Upper lobe of right lung (tissue), 1 donor: Measurements from ENCODE around the gene ACCSL. TPM values are rescaled to one million over a fixed set of nuclear protein-coding genes. Genes with fewer than 3 reads are reported as not detected.

ENCODE experiments used
- ATAC-seq: fragments of 200-7000 bp; cut with Tn5 transposase; one replicate; pipeline ENCODE4 v1.9.1; 2020; ENCODE audit warnings: mild to moderate bottlenecking, moderate library complexity
- DNase-seq: peaks from one replicate; pipeline ENCODE4 v3.0.0-alpha.2; 2020
- H3K27ac ChIP-seq: fragments of 200-600 bp; one replicate; pipeline ENCODE4 v1.8.0; 2022
- H3K27me3 ChIP-seq: fragments of 200-600 bp; one replicate; pipeline ENCODE4 v1.8.0; 2022; ENCODE audit warnings: mild to moderate bottlenecking
- H3K36me3 ChIP-seq: fragments of 200-600 bp; one replicate; pipeline ENCODE4 v1.8.0; 2022
- H3K4me1 ChIP-seq: fragments of 200-600 bp; one replicate; pipeline ENCODE4 v1.8.0; 2022
- H3K4me3 ChIP-seq: fragments of 200-600 bp; one replicate; pipeline ENCODE4 v1.8.0; 2022; ENCODE audit warnings: mild to moderate bottlenecking
- H3K9me3 ChIP-seq: fragments of 200-600 bp; one replicate; pipeline ENCODE4 v1.8.0; 2022
- CTCF ChIP-seq: fragments of 200-600 bp; IDR thresholded peaks from one replicate; pipeline ENCODE4 v1.8.0; 2022; ENCODE audit warnings: antibody characterized with exemption
- intact Hi-C: fragments of 100-400 bp; cut with DNase I; formaldehyde crosslinking; loops from one replicate; pipeline ENCODE4 v1.11.0; 2022
- total RNA-seq: library from RNA; stranded (reverse); fragmentation: NEBNext Ultra II Directional; extraction: Animal tissue kit (Norgen Biotek cat#: 25700); gene quantifications from one replicate; pipeline ENCODE4 v1.2.1, GENCODE V29; 2021
- donor health status: DM: no; HTN: yes; CAD: no; lungs with severe emphysema.

ACCSL gene
- total RNA-seq, 1 donor from 2014 or later: not detected

GRCh38 chr11:44043157-44043556, 4.6 kb upstream of the ACCSL start:
- ATAC-seq (no peak), DNase-seq (no peak)
- Histone ChIP-seq H3K9me3 (no peaks in the 10 kb centered on the region), H3K4me1 (no peaks in the 10 kb centered on the region), H3K27me3 (no peaks in the 10 kb centered on the region), H3K4me3 (no peak overlapping the region), H3K27ac (no peak overlapping the region), H3K36me3 (no peaks in the 10 kb centered on the region)
- intact Hi-C loops: no loop called here
- no peak for TF ChIP-seq CTCF

GRCh38 chr11:44046182-44046581, 1.6 kb upstream of the ACCSL start:
- H3K4me3 ChIP-seq: no peak overlapping the region
- no peak for ATAC-seq
- no peak overlapping the region for H3K27ac ChIP-seq
- no peak for DNase-seq
- H3K9me3 ChIP-seq: no peaks in the 10 kb centered on the region
- intact Hi-C loops: no loop called here
- H3K27me3 ChIP-seq: no peaks in the 10 kb centered on the region
- no peak for TF ChIP-seq CTCF
- H3K4me1 ChIP-seq: no peaks in the 10 kb centered on the region
- H3K36me3 ChIP-seq: no peaks in the 10 kb centered on the region

GRCh38 chr11:44047298-44047697, 483 bp upstream of the ACCSL start:
- ATAC-seq: no peak
- intact Hi-C loops: no loop called here
- H3K27ac ChIP-seq: no peak overlapping the region

GRCh38 chr11:44049832-44050231, 2.1 kb downstream of the ACCSL start:
- Histone ChIP-seq H3K27me3 (no peaks in the 10 kb centered on the region), H3K4me3 (no peak overlapping the region), H3K36me3 (no peaks in the 10 kb centered on the region), H3K27ac (no peak overlapping the region), H3K4me1 (no peaks in the 10 kb centered on the region), H3K9me3 (no peaks in the 10 kb centered on the region)
- intact Hi-C loops: no loop called here
- ATAC-seq (no peak), DNase-seq (no peak)
- no peak for TF ChIP-seq CTCF

More at GRCh38 chr11:44047298-44047697, 483 bp upstream of the ACCSL start:
- no peaks in the 10 kb centered on the region for H3K9me3 ChIP-seq
- H3K36me3 ChIP-seq: no peaks in the 10 kb centered on the region
- no peaks in the 10 kb centered on the region for H3K27me3 ChIP-seq
- DNase-seq: no peak
- no peak overlapping the region for H3K4me3 ChIP-seq
- no peak for TF ChIP-seq CTCF
- H3K4me1 ChIP-seq: no peaks in the 10 kb centered on the region

GRCh38 chr11:44051171-44051570, 3.4 kb downstream of the ACCSL start:
- no peaks in the 10 kb centered on the region for H3K36me3 ChIP-seq
- no peak for ATAC-seq
- H3K27me3 ChIP-seq: no peaks in the 10 kb centered on the region
- no peaks in the 10 kb centered on the region for H3K4me1 ChIP-seq
- no peak overlapping the region for H3K27ac ChIP-seq
- H3K4me3 ChIP-seq: no peak overlapping the region
- DNase-seq: no peak
- intact Hi-C loops: no loop called here
- H3K9me3 ChIP-seq: no peaks in the 10 kb centered on the region
- TF ChIP-seq CTCF: no peak

- Histone ChIP-seq H3K36me3 (no peaks in the 10 kb centered on the region), H3K27ac (no peak overlapping the region), H3K4me1 (no peaks in the 10 kb centered on the region), H3K27me3 (no peaks in the 10 kb centered on the region), H3K4me3 (no peak overlapping the region), H3K9me3 (no peaks in the 10 kb centered on the region)
- intact Hi-C loops: no loop called here
- DNase-seq (no peak), ATAC-seq (no peak)
- TF ChIP-seq CTCF: no peak
These were observed 9.6 kb downstream of the ACCSL start for GRCh38 chr11:44057340-44057739.
